GM10248 (cell line): ENCODE data around the gene RIC8A.
"Not testable (repeated sequence)": the region's sequence is repeated elsewhere in the genome, so short reads cannot be mapped to it uniquely, and the experiment has no call there.

ENCODE experiments used
- CTCF ChIA-PET: fragments of 300-600 bp; sonication (Branson Sonifier 250); formaldehyde crosslinking; extraction: SDS; loops from one replicate; lab custom pipeline; 2021; ENCODE audit warnings: antibody characterized with exemption; lab: Yijun Ruan, JAX
- POLR2A ChIA-PET: fragments of 350-650 bp; sonication (Branson Sonifier 250); formaldehyde crosslinking; extraction: SDS; loops from one replicate; lab custom pipeline; 2020; ENCODE audit warnings: antibody characterized with exemption; lab: Yijun Ruan, JAX
- DNase-seq: peaks from one replicate; pipeline ENCODE4 v3.0.0; 2012; ENCODE audit errors: extremely low spot score
- TF ChIP-seq, protein P1 (sequence below): IDR thresholded peaks from 2 replicates; pipeline ENCODE4 v1.5.1; 2012; ENCODE audit warnings: mild to moderate bottlenecking, low read depth; ENCODE audit errors: extremely low read depth, missing control alignments, control extremely low read depth

Gene RIC8A

DNA sequence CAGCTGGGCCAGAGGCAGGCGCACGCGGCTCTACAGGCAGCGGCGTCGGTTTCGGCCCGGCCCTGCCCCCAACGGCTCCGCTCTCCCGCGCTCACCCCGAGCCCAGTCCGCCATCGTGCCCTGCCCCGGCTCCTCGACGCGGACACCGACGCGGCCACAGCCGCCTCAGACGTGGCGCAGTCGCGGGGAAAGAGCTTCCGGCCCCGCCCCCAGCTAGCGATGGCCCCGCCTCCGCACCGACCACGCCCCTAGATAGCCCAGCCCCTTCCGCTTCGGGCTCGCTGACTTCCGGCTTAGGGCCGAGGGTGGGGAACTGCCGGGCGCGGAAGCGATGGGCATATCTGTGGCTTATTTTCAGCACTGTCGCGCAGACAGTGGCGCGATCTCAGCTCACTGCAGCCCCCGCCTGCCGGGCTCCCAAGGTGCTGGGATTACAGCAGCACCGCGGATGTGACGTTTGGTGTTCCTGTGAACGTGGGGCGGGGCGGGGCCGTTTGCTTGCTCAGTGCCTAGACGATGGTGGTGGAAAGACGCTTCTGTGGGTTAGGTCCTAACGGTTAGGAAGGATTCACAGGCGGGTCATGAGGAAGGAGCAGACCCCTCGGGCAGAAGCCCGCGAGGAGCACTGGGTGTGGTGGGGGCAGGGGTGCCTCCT lies at the start of gene RIC8A, which contains the start of gene BET1L:
Gene RIC8A (plus strand): TSS at position 501 of the 655 bp plus-strand sequence. CDS start 1,147 bp downstream, outside the sequence.
Gene BET1L (minus strand): TSS at position 192 of the 655 bp plus-strand sequence. CDS start 78 bp downstream, at position 114.
- ChIA-PET CTCF (interaction anchor here (0.8 to 1.7 kb wide), 7 partner anchors 9 to 242 kb away, joined by 3 to 8 read pairs (median 3); no protein-coding TSS in a partner anchor), POLR2A (interaction anchor here (0.6 to 1.0 kb wide), 5 partner anchors 8 to 358 kb away, joined by 3 to 5 read pairs (median 3); no protein-coding TSS in a partner anchor)
- TF ChIP-seq, protein P1, sequence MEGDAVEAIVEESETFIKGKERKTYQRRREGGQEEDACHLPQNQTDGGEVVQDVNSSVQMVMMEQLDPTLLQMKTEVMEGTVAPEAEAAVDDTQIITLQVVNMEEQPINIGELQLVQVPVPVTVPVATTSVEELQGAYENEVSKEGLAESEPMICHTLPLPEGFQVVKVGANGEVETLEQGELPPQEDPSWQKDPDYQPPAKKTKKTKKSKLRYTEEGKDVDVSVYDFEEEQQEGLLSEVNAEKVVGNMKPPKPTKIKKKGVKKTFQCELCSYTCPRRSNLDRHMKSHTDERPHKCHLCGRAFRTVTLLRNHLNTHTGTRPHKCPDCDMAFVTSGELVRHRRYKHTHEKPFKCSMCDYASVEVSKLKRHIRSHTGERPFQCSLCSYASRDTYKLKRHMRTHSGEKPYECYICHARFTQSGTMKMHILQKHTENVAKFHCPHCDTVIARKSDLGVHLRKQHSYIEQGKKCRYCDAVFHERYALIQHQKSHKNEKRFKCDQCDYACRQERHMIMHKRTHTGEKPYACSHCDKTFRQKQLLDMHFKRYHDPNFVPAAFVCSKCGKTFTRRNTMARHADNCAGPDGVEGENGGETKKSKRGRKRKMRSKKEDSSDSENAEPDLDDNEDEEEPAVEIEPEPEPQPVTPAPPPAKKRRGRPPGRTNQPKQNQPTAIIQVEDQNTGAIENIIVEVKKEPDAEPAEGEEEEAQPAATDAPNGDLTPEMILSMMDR: no peak
- DNase-seq: peak; percentile 99

DNA sequence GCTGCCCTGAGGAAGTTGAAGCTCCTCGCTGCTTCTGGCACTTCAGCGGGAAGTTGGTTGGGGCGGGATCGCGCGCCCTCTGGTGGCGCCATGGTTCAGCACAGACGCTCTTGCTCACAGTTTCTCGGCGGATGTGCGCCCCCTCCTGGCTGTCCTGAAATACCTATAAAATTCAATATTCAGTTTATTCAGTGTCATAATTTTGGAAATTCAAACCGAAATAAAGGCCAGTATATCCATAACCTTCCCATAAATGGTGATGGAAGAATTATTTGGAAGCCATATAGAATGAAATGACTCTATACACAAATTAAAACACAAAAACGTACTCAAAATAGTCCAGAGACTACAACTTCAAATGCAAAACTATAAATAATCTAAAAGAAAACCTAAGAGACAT lies 27.3 kb upstream of the RIC8A start:
- POLR2A ChIA-PET, DNase-seq, CTCF ChIA-PET: not testable (repeated sequence)

DNA sequence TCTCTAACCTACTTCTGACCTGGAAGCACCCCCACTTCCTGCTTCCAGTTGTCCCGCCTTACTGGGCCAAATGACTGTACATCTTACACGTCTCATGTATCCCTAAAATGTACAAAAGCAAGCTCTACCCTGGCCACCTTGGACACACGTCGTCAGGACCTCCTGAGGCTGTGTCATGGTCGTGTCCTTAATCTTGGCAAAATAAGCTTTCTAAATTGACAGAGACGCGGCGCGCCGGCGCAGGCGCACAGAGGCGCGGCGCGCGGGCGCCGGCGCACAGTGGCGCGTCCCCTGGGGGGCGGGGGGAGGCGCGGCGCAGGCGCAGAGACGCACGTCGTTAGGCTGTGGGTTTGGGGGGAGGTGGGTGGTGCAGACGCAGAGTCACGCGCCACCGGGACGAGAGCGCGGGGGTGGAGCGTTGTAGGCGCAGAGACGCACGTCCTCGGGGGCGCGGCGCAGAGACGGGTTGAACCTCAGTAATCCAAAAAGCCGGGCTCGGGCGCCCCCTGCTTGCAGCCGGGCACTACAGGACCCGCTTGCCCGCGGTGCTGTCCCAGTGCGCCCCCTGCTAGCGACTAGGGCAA lies 18.2 kb upstream of the RIC8A start:
- POLR2A ChIA-PET, CTCF ChIA-PET, DNase-seq: not testable (repeated sequence)

DNA sequence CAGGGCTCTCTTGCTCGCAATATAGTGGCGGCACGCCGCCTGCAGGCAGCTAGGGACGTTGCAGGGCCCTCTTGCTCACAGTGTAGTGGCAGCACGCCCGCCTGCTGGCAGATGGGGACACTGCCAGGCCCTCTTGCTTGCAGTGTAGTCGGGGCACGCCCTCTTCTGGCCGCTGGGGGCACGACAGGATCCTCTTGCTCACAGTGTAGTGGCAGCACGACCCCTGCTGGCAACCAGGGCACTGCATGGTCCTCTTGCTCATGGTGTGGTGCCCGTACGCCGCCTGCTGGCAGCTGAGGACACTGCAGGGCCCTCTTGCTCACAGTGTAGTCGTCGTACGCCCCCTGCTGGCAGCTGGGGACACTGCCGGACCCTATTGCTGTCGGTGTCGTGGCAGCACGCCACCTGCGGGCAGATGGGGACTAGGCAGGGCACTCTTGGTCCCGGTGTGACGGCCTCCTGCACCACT lies 17.6 kb upstream of the RIC8A start:
- TF ChIP-seq, protein P1: peak; percentile 30
- DNase-seq, POLR2A ChIA-PET, CTCF ChIA-PET: not testable (repeated sequence)

DNA sequence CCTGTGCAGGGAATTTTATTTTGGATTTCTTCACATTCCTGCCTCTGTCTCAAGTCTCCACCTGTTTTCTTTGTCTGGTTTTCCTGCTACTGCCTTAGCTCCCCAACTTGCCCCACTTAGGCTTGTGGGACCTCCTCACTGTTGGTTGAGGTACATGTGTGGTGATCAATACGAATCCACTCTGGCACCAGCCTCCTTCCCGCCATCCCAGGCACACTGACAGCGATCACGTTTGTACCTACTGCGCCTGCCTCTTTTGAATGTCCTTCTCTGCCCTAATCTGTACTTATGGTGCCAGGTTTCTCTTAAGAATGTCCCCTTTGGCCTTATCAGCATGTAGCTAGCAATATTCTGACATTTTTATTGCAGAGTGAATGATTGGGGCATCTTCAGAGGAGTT lies 17.0 kb upstream of the RIC8A start:
- POLR2A ChIA-PET, CTCF ChIA-PET, DNase-seq: not testable (repeated sequence)

DNA sequence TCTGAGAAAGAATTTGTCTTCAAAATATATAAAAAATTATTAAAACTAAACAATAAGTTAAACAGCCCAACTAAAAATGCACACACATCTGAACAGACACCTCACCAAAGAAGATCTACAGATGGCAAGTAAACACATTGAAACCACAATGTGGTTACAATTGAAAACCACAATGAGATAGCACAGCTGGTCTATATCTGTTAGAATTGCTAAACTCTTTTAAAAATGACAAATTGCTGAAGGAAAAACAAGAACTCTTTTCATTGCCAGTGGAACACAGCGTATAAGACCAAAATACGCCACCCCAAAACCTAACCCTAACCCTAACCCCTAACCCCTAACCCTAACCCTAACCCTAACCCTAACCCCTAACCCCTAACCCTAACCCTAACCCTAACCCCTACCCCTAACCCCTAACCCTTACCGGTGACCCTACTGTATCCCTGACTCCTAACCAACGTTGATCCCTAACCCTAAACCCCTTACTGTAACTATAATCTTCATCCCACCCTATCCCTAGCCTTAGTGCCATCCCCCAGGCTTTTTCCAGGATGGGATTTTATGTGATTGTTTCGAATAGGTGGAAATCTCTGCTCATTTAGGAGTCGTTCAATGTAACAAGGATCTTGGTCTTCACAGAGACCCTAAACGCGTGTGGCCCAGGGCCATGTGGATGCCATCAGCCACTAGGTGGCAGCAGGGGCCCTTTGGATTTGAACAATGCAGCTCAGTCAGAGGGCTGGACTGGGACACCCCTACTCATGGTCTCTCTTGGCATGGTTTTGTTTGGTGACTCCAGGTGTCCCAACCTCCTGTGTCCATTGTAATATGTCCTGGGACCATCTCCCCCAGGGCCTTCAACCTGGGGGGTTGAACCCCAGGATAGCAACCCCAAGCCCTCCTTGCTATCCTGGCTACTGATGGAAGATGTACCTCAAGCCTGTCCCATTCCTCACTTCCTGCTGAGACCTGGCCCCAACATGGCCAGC lies 15.7 kb upstream of the RIC8A start:
- POLR2A ChIA-PET, DNase-seq: not testable (repeated sequence)

DNA sequence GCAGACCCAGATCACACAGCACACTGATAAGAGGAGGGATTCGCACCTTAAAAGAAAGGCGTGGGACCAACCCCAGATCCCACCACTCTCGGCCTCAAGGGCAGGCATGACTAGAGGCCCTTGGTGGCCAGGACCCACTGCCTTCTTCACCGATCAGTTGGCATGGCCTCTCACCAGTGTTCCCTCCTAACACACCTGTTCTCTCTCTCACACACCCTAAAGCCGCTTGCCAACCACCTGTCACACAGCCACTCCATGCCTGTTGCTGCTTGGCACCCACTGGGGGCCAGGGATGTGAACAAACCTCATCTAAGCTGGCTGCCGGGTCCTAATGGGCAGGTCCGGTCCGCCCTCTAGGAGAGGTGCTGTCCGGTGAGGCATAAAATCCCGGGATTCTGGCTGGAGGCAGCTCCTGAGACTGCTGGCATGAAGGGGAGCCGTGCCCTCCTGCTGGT lies 14.8 kb upstream of the RIC8A start, which contains the start of gene SCGB1C1:
Gene SCGB1C1 (plus strand): TSS at position 405 of the 455 bp plus-strand sequence. CDS start 22 bp downstream, at position 427.
- POLR2A ChIA-PET, CTCF ChIA-PET, DNase-seq: not testable (repeated sequence)

More for the DNA sequence above, 15.7 kb upstream of the RIC8A start:
- CTCF ChIA-PET: not testable (repeated sequence)

DNA sequence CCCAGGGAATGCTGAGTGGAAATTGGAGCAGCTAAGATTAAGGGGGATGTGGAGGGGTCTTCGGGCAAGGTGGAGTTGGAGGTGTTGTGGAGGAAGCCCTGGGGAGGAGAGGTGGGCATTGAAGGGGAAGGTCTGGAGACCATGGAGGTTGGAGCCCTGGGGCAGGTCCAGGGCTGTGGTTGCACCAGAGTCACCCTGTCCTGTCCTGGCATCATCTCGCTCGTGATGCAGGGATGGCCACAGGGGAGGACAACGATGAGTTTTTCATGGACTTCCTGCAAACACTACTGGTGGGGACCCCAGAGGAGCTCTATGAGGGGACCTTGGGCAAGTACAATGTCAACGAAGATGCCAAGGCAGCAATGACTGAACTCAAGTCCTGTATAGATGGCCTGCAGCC lies 14.0 kb upstream of the RIC8A start:
- DNase-seq, POLR2A ChIA-PET, CTCF ChIA-PET: not testable (repeated sequence)

DNA sequence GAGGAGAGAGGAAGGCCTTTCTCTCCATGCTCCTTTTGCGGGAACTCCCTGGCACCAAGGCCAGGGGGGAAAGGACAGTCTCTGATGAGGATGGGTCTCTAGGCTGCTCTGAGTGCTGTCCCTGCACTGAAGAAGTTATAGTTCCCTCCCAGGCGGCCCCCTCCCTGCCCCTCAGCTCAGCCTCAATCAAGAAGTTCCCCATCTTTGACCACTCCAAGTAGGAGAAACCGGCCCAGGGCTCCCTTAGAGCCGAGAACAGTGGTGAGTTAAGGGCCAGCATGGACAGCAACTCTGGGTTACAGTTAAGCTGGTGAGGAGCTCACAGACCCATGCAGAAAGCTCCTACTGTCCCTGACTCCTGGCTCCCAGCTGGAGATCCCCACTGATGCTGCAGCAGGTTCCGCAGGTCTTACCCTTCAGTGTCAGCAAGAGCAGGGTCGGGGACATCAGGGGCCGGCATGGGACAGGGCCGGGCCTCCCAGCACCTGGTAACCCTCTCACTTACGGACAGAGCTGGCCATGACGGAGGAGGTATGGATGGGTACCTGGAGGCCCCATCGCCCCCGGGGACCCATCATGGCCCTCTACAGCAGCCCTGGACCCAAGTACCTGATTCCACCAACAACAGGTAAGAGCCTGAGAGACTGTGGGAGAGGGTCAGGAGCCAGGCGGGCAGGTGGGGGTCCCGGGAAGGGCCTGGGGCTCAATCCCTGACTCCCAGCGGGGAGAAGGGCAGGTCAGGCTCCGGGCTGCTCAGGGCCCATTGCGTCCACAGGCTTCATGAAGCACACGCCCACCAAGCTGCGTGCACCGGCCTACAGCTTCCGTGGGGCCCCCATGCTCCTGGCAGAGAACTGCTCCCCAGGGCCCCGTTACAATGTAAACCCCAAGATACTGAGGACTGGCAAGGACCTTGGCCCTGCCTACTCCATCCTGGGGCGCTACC lies 10.4 kb upstream of the RIC8A start:
- POLR2A ChIA-PET: no interaction called here
- CTCF ChIA-PET: no interaction called here

More for the DNA sequence above, 10.4 kb upstream of the RIC8A start:
- no peak for DNase-seq
- TF ChIP-seq, protein P1: no peak
